H54 (cell line): ENCODE results near the gene DMXL2.
"Not testable (repeated sequence)": the region's sequence is repeated elsewhere in the genome, so short reads cannot be mapped to it uniquely, and the experiment has no call there.

Experiments used
- DNase-seq: peaks from one replicate; pipeline ENCODE4 v3.0.0; 2011; ENCODE audit warnings: low spot score, mixed read lengths; ENCODE audit not compliant: insufficient read length
- FAIRE-seq: peaks from 3 replicates; lab custom pipeline; 2011; peaks lifted over from hg19 to GRCh38; lab: Jason Lieb, UNC
- POLR2A ChIP-seq: IDR thresholded peaks from 2 replicates; pipeline ENCODE4 v1.6.1; 2011; ENCODE audit warnings: low read depth, mild to moderate bottlenecking, low read length

DMXL2 gene

DNA sequence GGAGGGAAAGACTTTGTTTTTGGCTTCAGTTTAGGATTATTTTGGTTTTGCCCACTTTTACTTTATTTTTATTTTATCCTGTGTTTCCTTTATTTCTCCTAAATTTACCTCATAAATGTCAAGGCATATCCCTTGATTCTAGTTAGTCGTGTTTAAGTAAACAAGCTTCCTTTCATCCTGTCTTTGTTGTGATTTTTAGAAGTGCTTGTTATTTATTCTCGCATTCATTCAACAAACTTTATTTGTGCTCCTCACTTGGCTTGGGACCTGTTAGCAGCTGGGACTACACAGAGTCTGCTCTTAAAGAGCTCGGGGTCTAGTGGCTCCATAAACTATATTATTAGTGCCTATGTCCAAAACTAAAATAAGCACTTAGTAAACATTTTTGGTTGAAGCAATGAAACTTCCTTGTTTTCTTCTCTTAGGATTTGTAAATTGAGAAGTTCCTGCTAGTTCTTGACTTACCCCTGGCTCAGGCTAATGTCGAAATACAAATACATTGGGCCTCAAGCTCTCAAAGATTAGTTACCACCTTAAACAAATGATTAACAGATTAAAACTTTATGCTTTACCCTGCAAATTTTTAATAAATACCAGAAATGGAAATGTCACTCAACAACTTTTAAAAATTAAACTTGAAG lies 19.0 kb upstream of the DMXL2 start:
- no peak for TF ChIP-seq POLR2A
- FAIRE-seq (no peak), DNase-seq (no peak)

GRCh38 chr15:51634591-51635198 lies 12.1 kb upstream of the DMXL2 start:
- FAIRE-seq = no peak
- no peak for DNase-seq
- no peak for TF ChIP-seq POLR2A

DNA sequence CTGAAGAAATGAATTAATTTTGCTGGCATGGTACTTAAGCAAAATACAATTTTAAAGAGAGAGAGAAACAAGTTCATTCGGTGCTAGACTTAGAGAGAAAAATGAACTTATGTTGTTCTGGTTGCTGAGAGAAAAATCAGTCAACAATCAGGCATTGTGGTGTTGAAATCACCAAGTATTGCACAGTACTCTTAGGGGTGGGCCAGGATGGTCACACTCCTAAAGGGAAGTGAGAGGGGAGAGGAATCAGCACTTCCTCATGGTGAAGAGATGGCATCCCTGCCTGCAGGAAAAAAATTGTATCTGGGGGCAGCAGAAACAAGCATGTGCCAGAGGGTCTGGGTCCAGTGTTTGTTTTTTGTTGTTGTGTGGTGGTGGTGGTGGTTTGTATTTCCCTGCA lies 7.0 kb upstream of the DMXL2 start:
- FAIRE-seq (no peak), DNase-seq (no peak)
- no peak for TF ChIP-seq POLR2A

- FAIRE-seq = no peak
- TF ChIP-seq POLR2A = no peak
- DNase-seq = no peak
Observed at GRCh38 chr15:51625236-51625635, 2.7 kb upstream of the DMXL2 start.

DNA sequence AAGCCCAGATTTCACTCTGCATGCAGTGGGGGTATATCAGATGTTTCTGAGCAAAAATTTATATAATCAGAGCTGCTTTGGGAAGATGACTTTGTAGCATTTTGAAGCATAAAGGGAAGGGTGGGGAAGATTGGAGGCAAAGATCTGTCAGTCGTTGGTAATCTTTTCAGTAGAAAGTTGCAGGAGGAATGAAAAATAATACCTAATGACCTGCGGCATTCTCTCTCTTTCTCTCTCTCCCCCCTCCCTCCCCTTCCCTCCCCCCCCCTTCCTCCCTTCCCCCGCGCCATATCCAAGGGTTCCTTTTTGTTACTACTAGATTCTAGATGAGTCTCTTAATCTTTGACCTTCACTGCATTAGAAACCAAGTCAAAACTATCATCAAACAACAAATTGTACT lies 1.5 kb upstream of the DMXL2 start:
- FAIRE-seq (no peak), DNase-seq (no peak)
- no peak for TF ChIP-seq POLR2A

DNA sequence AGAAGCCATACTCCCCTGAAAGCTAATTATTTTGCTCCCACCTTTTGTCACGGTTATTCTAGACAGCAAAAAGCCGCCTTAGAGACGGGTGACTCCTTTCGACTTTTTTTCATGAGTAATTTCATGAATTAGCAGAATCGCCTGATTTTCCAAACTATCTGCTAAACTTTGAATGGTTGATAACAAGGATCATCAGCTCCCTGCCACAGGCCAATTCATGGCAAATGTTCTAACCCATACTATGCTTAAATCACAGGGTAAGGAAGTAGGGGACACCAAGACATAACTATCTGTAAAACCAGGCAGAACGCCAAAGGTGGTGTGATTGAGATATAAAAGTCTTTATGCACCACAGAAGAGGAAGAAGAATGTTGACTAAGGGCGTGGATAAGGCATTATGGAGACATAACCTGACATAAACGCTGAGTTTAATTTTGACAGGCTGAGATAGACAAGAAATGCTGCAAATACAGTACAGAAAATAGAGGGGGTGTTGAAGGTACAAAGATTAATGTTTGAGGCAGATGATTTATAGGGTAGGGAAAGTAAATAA lies 891 bp upstream of the DMXL2 start:
- DNase-seq (no peak), FAIRE-seq (no peak)
- TF ChIP-seq POLR2A = no peak

- FAIRE-seq (no peak), DNase-seq (peak; percentile 36)
Observed at GRCh38 chr15:51621936-51622603, 501 bp downstream of the DMXL2 start.

DNA sequence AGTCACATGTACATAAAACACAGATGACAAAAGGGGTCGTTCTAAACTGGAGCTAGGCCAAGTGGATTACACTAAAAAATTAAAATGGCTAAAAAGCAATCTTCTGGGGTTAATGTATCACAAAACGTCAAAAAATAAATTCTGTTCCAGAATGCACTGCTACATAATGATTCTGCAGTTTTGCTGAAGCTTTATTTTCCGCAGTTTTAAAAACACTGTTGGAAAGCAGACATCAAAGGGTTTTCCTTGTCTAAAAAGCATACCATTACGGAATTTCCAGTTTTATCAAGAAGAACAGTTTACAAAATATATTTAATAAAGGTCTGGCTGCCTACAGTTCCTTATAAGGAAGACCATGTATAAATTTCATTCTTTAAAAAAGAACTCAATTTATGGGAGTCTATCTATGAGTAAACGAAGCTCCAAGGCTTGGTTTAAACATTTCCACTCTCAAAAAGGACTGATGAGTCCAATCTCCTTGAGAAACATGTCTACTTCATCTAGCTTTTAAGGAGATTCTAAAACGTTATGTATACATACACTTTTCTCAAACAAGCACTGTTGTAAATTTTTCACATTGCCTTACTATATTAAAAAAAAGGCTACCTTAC lies 1.3 kb downstream of the DMXL2 start:
- DNase-seq = no peak

More at GRCh38 chr15:51621936-51622603, 501 bp downstream of the DMXL2 start:
- no peak for TF ChIP-seq POLR2A

GRCh38 chr15:51620641-51621040 lies 1.9 kb downstream of the DMXL2 start:
- FAIRE-seq (no peak), DNase-seq (no peak)
- TF ChIP-seq POLR2A = no peak

More for the DNA sequence above, 1.3 kb downstream of the DMXL2 start:
- FAIRE-seq = no peak
- TF ChIP-seq POLR2A = no peak

- no peak for TF ChIP-seq POLR2A
- DNase-seq = no peak
- no peak for FAIRE-seq
Observed at GRCh38 chr15:51620122-51620521, 2.4 kb downstream of the DMXL2 start.

- TF ChIP-seq POLR2A = no peak
- no peak for FAIRE-seq
- no peak for DNase-seq
Observed at GRCh38 chr15:51619331-51620035, 3.1 kb downstream of the DMXL2 start.

- no peak for FAIRE-seq
- TF ChIP-seq POLR2A = no peak
- no peak for DNase-seq
Observed at GRCh38 chr15:51617886-51618285, 4.7 kb downstream of the DMXL2 start.

DNA sequence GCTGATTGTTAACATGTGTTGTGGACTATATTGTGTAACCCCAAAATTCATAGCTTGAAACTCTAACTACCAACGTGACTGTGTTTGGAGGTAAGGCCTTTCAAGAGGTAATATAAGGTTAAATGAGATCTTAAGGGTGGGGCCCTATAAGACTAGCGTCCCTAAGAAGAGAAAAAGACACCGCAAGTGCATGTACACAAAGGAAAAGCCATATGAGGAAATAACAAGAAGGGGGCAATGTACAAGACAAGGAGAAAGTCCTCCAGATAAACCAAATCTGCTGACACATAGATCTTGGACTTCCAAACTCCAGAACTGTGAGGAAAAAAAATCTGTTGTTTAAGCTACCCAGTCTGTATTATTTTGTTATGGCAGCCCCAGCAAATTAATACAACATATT lies 8.6 kb downstream of the DMXL2 start:
- no peak for FAIRE-seq
- DNase-seq = no peak
- TF ChIP-seq POLR2A = no peak

GRCh38 chr15:51612669-51613068 lies 9.9 kb downstream of the DMXL2 start:
- DNase-seq, FAIRE-seq: not testable (repeated sequence)

DNA sequence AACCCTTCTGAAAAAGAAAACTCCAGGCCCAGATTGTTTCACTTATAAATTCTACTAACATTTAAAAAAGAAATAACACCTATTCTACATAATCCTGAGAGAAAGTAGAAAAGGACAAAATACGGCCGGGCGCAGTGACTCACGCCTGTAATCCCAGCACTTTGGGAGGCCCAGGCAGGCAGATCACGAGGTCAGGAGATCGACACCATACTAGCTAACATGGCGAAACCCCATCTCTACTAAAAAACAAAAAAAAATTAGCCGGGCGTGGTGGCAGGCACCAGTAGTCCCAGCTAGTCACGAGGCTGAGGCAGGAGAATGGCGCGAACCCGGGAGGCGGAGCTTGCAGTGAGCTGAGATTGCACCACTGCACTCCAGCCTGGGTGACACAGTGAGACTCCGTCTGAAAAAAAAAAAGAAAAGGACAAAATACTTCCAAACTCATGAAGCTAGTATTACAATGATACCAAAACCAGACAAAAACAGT lies 19.1 kb downstream of the DMXL2 start:
- DNase-seq, FAIRE-seq: not testable (repeated sequence)
